Endothelial cell of umbilical vein (primary cell): ENCODE results near the gene XRCC1. TPM values are rescaled to one million over a fixed set of nuclear protein-coding genes. Genes with fewer than 3 reads are reported as not detected.

Experiments used
- BruUV-seq: library from RNA; stranded (reverse); fragments of 400-500 nt; replicated peaks from 2 replicates; lab custom pipeline; 2021; lab: Mats Ljungman, UMichigan
- CTCF ChIA-PET: fragments of 300-600, 350-600 bp; sonication (Branson Sonifier 250); formaldehyde crosslinking; loops from one replicate; lab custom pipeline; 2021; ENCODE audit warnings: antibody characterized with exemption, inconsistent platforms; lab: Charles Lee
- POLR2A ChIA-PET: fragments of 300-600, 350-600 bp; sonication (Branson Sonifier 250); formaldehyde crosslinking; loops from one replicate; lab custom pipeline; 2021; ENCODE audit warnings: antibody characterized with exemption, inconsistent platforms; lab: Charles Lee
- DNase-seq: peaks from one replicate; pipeline ENCODE4 v3.0.0-alpha.2; 2011; ENCODE audit warnings: low read depth, low spot score
- FAIRE-seq: peaks from 2 replicates; lab custom pipeline; 2011; peaks lifted over from hg19 to GRCh38; lab: Jason Lieb, UNC
- H2AFZ ChIP-seq: 2 replicates; pipeline ENCODE4 v1.6.0; 2012; ENCODE audit warnings: low read depth, low read length, control low read depth, inconsistent platforms
- H3K27ac ChIP-seq: 2 replicates; pipeline ENCODE4 v1.5.1; 2011; ENCODE audit warnings: low read depth, mild to moderate bottlenecking, control low read depth, low read length, moderate library complexity; ENCODE audit not compliant: insufficient read depth
- H3K27me3 ChIP-seq, 2 experiments: 2 replicates each; pipeline versions ENCODE4 v1.6.0 to v1.6.1; 2011; ENCODE audit warnings: low read length in 2 of 2, mixed read lengths in 1 of 2; ENCODE audit not compliant: control insufficient read depth in 2 of 2, insufficient read depth in 2 of 2
- H3K36me3 ChIP-seq, 2 experiments: 2 replicates in 1 of 2; 3 replicates in 1 of 2; pipeline ENCODE4 v1.5.1; 2011; ENCODE audit warnings: low read length in 2 of 2, mild to moderate bottlenecking in 1 of 2, moderate library complexity in 1 of 2; ENCODE audit not compliant: control insufficient read depth in 2 of 2, insufficient read depth in 2 of 2; ENCODE audit errors: extremely low read depth in 1 of 2
- H3K4me1 ChIP-seq: 3 replicates; pipeline ENCODE4 v1.5.1; 2011; ENCODE audit warnings: mild to moderate bottlenecking, low read length; ENCODE audit not compliant: control insufficient read depth, insufficient read depth; ENCODE audit errors: extremely low read depth
- H3K4me2 ChIP-seq: 2 replicates; pipeline ENCODE4 v1.6.1; 2011; ENCODE audit warnings: low read length, control low read depth, mixed read lengths; ENCODE audit not compliant: insufficient read depth
- H3K4me3 ChIP-seq, 3 experiments: fragments of 200-600 bp in 1 of 3; sonication (generic), shearing (Covaris generic) in 1 of 3; replicated peaks in 1 of 3; 2 replicates each; pipeline ENCODE4 v1.5.1; 2011 to 2016; ENCODE audit warnings: control low read depth in 3 of 3, low read length in 3 of 3, mild to moderate bottlenecking in 2 of 3, inconsistent platforms in 1 of 3, low read depth in 1 of 3, moderate library complexity in 1 of 3; ENCODE audit not compliant: insufficient read depth in 1 of 3
- H3K79me2 ChIP-seq: 2 replicates; pipeline ENCODE4 v1.6.0; 2012; ENCODE audit warnings: low read length, inconsistent platforms; ENCODE audit not compliant: control insufficient read depth, insufficient read depth
- H3K9ac ChIP-seq: replicated peaks from 2 replicates; pipeline ENCODE3; 2011; ENCODE audit warnings: low read length, control low read depth; ENCODE audit not compliant: insufficient read depth; ENCODE audit errors: extremely low read depth
- H3K9me1 ChIP-seq: replicated peaks from 3 replicates; pipeline ENCODE4 v1.6.0; 2011; ENCODE audit warnings: mild to moderate bottlenecking, low read length; ENCODE audit not compliant: control insufficient read depth, insufficient read depth; ENCODE audit errors: extremely low read depth
- H3K9me3 ChIP-seq: replicated peaks from 2 replicates; pipeline ENCODE4 v1.5.1; 2012; ENCODE audit warnings: low read length, inconsistent platforms; ENCODE audit not compliant: control insufficient read depth, insufficient read depth
- H4K20me1 ChIP-seq: replicated peaks from 2 replicates; pipeline ENCODE3; 2011; ENCODE audit warnings: mild to moderate bottlenecking, low read length; ENCODE audit not compliant: control insufficient read depth, insufficient read depth; ENCODE audit errors: extremely low read depth
- CTCF ChIP-seq, 2 donors: IDR thresholded peaks; 1 replicate in 1 of 2; 2 replicates in 1 of 2; pipeline ENCODE4 v1.5.1; 2011; ENCODE audit warnings: low read length in 2 of 2, mild to moderate bottlenecking in 2 of 2, moderate library complexity in 2 of 2, control low read depth in 1 of 2, inconsistent platforms in 1 of 2, low read depth in 1 of 2; ENCODE audit not compliant: insufficient read depth in 1 of 2; ENCODE audit errors: extremely low read depth in 1 of 2
- EZH2 ChIP-seq: IDR thresholded peaks from 2 replicates; pipeline ENCODE4 v1.6.1; 2012; ENCODE audit warnings: borderline replicate concordance, low read depth, mild to moderate bottlenecking, moderate library complexity, low read length, inconsistent platforms; ENCODE audit not compliant: severe bottlenecking
- FOS ChIP-seq: IDR thresholded peaks from 2 replicates; pipeline ENCODE4 v1.6.1; 2011; ENCODE audit warnings: mild to moderate bottlenecking, low read length, moderate library complexity, borderline replicate concordance; ENCODE audit not compliant: insufficient read depth
- GATA2 ChIP-seq: IDR thresholded peaks from 2 replicates; pipeline ENCODE4 v1.7.0; 2011; ENCODE audit warnings: low read depth, mild to moderate bottlenecking, moderate library complexity, mixed read lengths, low read length; ENCODE audit not compliant: insufficient read length, insufficient read depth
- JUN ChIP-seq: IDR thresholded peaks from 2 replicates; pipeline ENCODE4 v1.6.1; 2011; ENCODE audit warnings: borderline replicate concordance, low read depth; ENCODE audit not compliant: insufficient read length, insufficient read depth
- MAX ChIP-seq: IDR thresholded peaks from 2 replicates; pipeline ENCODE4 v1.6.1; 2011; ENCODE audit not compliant: insufficient read depth, insufficient read length
- MYC ChIP-seq: IDR thresholded peaks from one replicate; pipeline ENCODE4 v1.6.1; 2011; ENCODE audit warnings: mild to moderate bottlenecking, low read depth, low read length
- POLR2A ChIP-seq: IDR thresholded peaks from 2 replicates; pipeline ENCODE4 v1.6.1; 2012; ENCODE audit warnings: low read depth, mild to moderate bottlenecking, control low read depth, low read length
- POLR2AphosphoS5 ChIP-seq: IDR thresholded peaks from 2 replicates; pipeline ENCODE4 v1.6.1; 2012; ENCODE audit warnings: low read depth, mild to moderate bottlenecking, control low read depth, low read length, moderate library complexity; ENCODE audit not compliant: insufficient read depth
- dilution Hi-C: fragments of 300-500 bp; cut with MboI; formaldehyde crosslinking; loops from one replicate; pipeline ENCODE4 v1.15.0; 2019; ENCODE audit warnings: low sequenced_read_pairs; ENCODE audit not compliant: extremely low pct_ligation_motif_present
- intact Hi-C: fragments of 100-400 bp; cut with micrococcal nuclease; formaldehyde crosslinking; loops from one replicate; pipeline ENCODE4 v1.10.0; 2022
- polyA plus RNA-seq, 4 experiments: library from polyadenylated mRNA; depleted of rRNA in 3 of 4; stranded (reverse) in 3 of 4; unstranded in 1 of 4; fragments of >200 nt; gene quantifications; 2 replicates each; pipeline versions ENCODE4 v1.2.1 to v1.2.3, GENCODE V29; 2011 to 2012; ENCODE audit warnings: missing spikeins in 1 of 4
- total RNA-seq: library from RNA; stranded (reverse); gene quantifications from 2 replicates; pipeline ENCODE4 v1.2.3, GENCODE V29; 2021

XRCC1 gene
- total and polyA plus RNA-seq, 2 donors (not counting 3 experiments of a cell fraction or from before 2014, with no cell fraction given): 29.5 to 39.3 TPM

GRCh38 chr19:43553656-43554055 lies 21.7 kb downstream of the XRCC1 start:
- POLR2A ChIA-PET: no interaction called here
- no TSS peak for BruUV-seq
- dilution Hi-C loops: no loop called here

More at GRCh38 chr19:43553656-43554055, 21.7 kb downstream of the XRCC1 start:
- H3K36me3 ChIP-seq: peaks cover 2 to 31% of the 10 kb centered on the region in 2 experiments
- H2AFZ ChIP-seq: no peak overlapping the region
- intact Hi-C loops: loop anchor here (2.0 kb wide), 1 partner anchor 19 kb away; no protein-coding TSS in a partner anchor
- no peak overlapping the region for H3K4me3 ChIP-seq
- TF ChIP-seq MYC: no peak
- TF ChIP-seq POLR2AphosphoS5: no peak
- TF ChIP-seq EZH2: no peak
- no peak for TF ChIP-seq CTCF (IDR thresholded peaks at IDR 0.05; ENCODE audit: extremely low read depth in 1 of 2, insufficient read depth in 1 of 2, low read depth in 1 of 2, low read length in 2 of 2)
- no peak for TF ChIP-seq FOS
- no peak for TF ChIP-seq POLR2A
- no peak for TF ChIP-seq JUN
- no peak for TF ChIP-seq MAX
- TF ChIP-seq GATA2: no peak
- H3K27me3 ChIP-seq: no peaks in the 10 kb centered on the region
- H3K27ac ChIP-seq: no peak overlapping the region
- no peaks in the 10 kb centered on the region for H3K4me1 ChIP-seq
- no peak for DNase-seq
- no peaks in the 10 kb centered on the region for H3K9me3 ChIP-seq
- H3K9ac ChIP-seq: no peak overlapping the region
- H3K9me1 ChIP-seq: no peaks in the 10 kb centered on the region
- FAIRE-seq: no peak
- H4K20me1 ChIP-seq: no peaks in the 10 kb centered on the region
- no peak overlapping the region for H3K4me2 ChIP-seq
- CTCF ChIA-PET: interaction anchor here (4.1 to 6.6 kb wide), 2 partner anchors 18 to 42 kb away, joined by 69 to 158 read pairs; partner anchors contain the start of genes IRGQ, ZNF575 and ZNF576
- H3K79me2 ChIP-seq: no peaks in the 10 kb centered on the region
